DOHH2 (cell line): ENCODE results near the gene PDE3B.
"Not testable (repeated sequence)": the region's sequence is repeated elsewhere in the genome, so short reads cannot be mapped to it uniquely, and the experiment has no call there.

Experiments used
- H3F3A ChIP-seq: fragments of 200-600 bp; sonication (generic), shearing (Covaris generic); 2 replicates; pipeline ENCODE4 v1.6.0; 2016; ENCODE audit warnings: antibody characterized with exemption, mild to moderate bottlenecking; ENCODE audit not compliant: control insufficient read depth, insufficient read depth
- H3K27ac ChIP-seq: fragments of 200-600 bp; sonication (generic); 2 replicates; pipeline ENCODE4 v1.5.1; 2014; ENCODE audit warnings: low read depth, mild to moderate bottlenecking, low read length, moderate library complexity
- H3K27me3 ChIP-seq: fragments of 200-600 bp; sonication (generic); 2 replicates; pipeline ENCODE4 v1.6.1; 2014; ENCODE audit warnings: mild to moderate bottlenecking, low read length, mixed read lengths; ENCODE audit not compliant: control insufficient read depth
- H3K36me3 ChIP-seq: fragments of 200-600 bp; sonication (generic); 2 replicates; pipeline ENCODE4 v1.6.1; 2014; ENCODE audit warnings: mild to moderate bottlenecking, low read length, moderate library complexity, mixed read lengths; ENCODE audit not compliant: control insufficient read depth
- H3K4me1 ChIP-seq: fragments of 200-600 bp; sonication (generic); 2 replicates; pipeline ENCODE4 v1.6.1; 2014; ENCODE audit warnings: mild to moderate bottlenecking, low read length, mixed read lengths; ENCODE audit not compliant: control insufficient read depth
- H3K4me2 ChIP-seq: fragments of 200-600 bp; sonication (generic); 2 replicates; pipeline ENCODE4 v1.6.0; 2014; ENCODE audit warnings: mild to moderate bottlenecking, low read length, moderate library complexity
- H3K4me3 ChIP-seq: fragments of 200-600 bp; sonication (generic); 2 replicates; pipeline ENCODE4 v1.5.1; 2014; ENCODE audit warnings: mild to moderate bottlenecking, low read length, mixed read lengths
- H3K79me2 ChIP-seq: fragments of 200-600 bp; sonication (generic); 2 replicates; pipeline ENCODE4 v1.6.1; 2014; ENCODE audit warnings: mild to moderate bottlenecking, low read length, mixed read lengths; ENCODE audit not compliant: control insufficient read depth
- H3K9me2 ChIP-seq: fragments of 200-600 bp; sonication (generic); replicated peaks from 2 replicates; pipeline ENCODE4 v1.6.1; 2014; ENCODE audit warnings: mild to moderate bottlenecking, low read length, mixed read lengths; ENCODE audit not compliant: control insufficient read depth
- H3K9me3 ChIP-seq: fragments of 200-600 bp; sonication (generic); 2 replicates; pipeline ENCODE4 v1.6.1; 2014; ENCODE audit warnings: antibody characterized with exemption, low read length, mixed read lengths; ENCODE audit not compliant: control insufficient read depth, insufficient read depth
- H4K20me1 ChIP-seq: fragments of 200-600 bp; sonication (generic); 2 replicates; pipeline ENCODE4 v1.6.0; 2014; ENCODE audit warnings: low read depth, mild to moderate bottlenecking, antibody characterized with exemption, low read length, moderate library complexity; ENCODE audit not compliant: control insufficient read depth, insufficient read depth
- EZH2phosphoT487 ChIP-seq: fragments of 200-600 bp; sonication (generic); IDR thresholded peaks from 2 replicates; pipeline ENCODE4 v1.6.1; 2017; ENCODE audit warnings: borderline replicate concordance, mild to moderate bottlenecking, antibody characterized with exemption, low read length, moderate library complexity, mixed read lengths
- TF ChIP-seq, protein P1 (sequence below): fragments of 200-600 bp; sonication (generic); IDR thresholded peaks from one replicate; pipeline ENCODE4 v1.5.1; 2014; ENCODE audit warnings: antibody characterized with exemption, mild to moderate bottlenecking, low read depth, low read length; ENCODE audit not compliant: poor library complexity, severe bottlenecking

Gene PDE3B

DNA sequence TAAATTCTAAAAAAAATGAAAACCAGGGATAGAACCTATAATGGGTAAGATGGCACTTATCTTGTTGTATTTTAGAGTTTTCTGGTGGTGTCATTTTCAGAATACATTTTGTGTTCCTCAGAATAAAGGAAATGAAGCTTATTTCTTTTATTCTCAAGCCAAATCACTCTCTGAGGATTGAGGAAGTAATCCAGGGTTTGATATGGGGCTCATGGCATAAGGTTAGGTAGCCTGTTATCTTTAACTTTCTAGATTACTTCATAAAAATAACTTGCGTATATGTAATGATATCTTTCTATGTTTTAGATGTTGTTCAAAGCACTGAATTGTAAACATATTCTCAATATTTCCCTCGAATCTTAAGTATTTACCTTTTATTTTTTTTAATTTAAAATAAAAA lies 33.5 kb downstream of the PDE3B start:
- H3F3A ChIP-seq, result no peaks in the 10 kb centered on the region
- TF ChIP-seq, protein P1, sequence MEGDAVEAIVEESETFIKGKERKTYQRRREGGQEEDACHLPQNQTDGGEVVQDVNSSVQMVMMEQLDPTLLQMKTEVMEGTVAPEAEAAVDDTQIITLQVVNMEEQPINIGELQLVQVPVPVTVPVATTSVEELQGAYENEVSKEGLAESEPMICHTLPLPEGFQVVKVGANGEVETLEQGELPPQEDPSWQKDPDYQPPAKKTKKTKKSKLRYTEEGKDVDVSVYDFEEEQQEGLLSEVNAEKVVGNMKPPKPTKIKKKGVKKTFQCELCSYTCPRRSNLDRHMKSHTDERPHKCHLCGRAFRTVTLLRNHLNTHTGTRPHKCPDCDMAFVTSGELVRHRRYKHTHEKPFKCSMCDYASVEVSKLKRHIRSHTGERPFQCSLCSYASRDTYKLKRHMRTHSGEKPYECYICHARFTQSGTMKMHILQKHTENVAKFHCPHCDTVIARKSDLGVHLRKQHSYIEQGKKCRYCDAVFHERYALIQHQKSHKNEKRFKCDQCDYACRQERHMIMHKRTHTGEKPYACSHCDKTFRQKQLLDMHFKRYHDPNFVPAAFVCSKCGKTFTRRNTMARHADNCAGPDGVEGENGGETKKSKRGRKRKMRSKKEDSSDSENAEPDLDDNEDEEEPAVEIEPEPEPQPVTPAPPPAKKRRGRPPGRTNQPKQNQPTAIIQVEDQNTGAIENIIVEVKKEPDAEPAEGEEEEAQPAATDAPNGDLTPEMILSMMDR, result no peak
- TF ChIP-seq EZH2phosphoT487, result no peak
- H3K9me3 ChIP-seq, result no peaks in the 10 kb centered on the region
- no peak overlapping the region for H3K27ac ChIP-seq
- no peaks in the 10 kb centered on the region for H3K4me1 ChIP-seq
- no peak overlapping the region for H3K4me3 ChIP-seq
- H3K27me3 ChIP-seq, result no peaks in the 10 kb centered on the region
- no peak overlapping the region for H3K4me2 ChIP-seq
- no peaks in the 10 kb centered on the region for H3K9me2 ChIP-seq
- no peaks in the 10 kb centered on the region for H3K79me2 ChIP-seq
- no peaks in the 10 kb centered on the region for H3K36me3 ChIP-seq
- no peaks in the 10 kb centered on the region for H4K20me1 ChIP-seq

DNA sequence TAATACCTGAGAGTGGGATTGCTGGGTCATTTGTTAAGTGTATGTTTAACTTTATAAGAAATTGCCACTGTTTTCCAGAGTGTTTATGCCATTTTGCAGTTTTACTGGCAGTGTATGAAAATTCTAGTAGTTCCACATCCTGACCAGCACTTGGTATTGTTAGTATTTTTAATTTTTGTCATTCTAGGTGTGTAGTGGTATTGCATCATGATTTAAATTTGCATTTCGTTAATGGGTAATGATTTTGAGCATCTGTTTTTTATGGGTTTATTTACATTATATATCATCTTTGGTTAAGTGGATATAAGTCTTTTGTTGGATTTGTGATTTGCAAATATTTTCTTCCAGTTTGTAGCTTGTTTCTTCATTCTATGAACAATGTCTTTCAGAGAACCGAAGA lies 34.7 kb downstream of the PDE3B start:
- H3K27ac ChIP-seq, result no peak overlapping the region
- H3K36me3 ChIP-seq, result no peaks in the 10 kb centered on the region
- H3K9me2 ChIP-seq, result no peaks in the 10 kb centered on the region
- TF ChIP-seq, protein P1, result no peak
- no peak for TF ChIP-seq EZH2phosphoT487
- H3F3A ChIP-seq, result no peaks in the 10 kb centered on the region
- H3K4me1 ChIP-seq, result no peaks in the 10 kb centered on the region
- H4K20me1 ChIP-seq, result no peaks in the 10 kb centered on the region
- no peaks in the 10 kb centered on the region for H3K79me2 ChIP-seq
- no peaks in the 10 kb centered on the region for H3K9me3 ChIP-seq
- H3K4me3 ChIP-seq, result no peak overlapping the region
- H3K4me2 ChIP-seq, result no peak overlapping the region
- H3K27me3 ChIP-seq, result no peaks in the 10 kb centered on the region

DNA sequence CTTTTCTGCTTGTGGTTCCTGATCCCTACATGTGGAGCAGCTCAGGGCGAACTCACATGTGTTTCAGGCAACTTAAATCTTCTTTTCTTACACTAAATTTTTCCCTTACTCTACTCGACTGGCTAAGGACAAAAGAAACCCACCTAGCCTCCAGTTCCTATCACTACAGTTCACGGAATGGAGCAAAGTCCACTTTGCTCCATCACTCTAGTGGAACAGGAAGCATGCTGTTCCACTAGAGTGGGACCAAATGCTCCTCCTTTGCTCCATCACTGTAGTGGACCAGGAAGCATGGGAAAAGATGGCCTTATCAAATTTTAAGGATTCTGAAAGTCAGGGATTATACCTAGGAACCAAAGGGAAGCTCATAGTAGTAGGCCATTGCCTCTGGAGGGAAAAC lies 36.1 kb downstream of the PDE3B start:
- Histone ChIP-seq H3K27me3 (no peaks in the 10 kb centered on the region), H3K36me3 (no peaks in the 10 kb centered on the region), H3K4me1 (no peaks in the 10 kb centered on the region), H3K9me3 (no peaks in the 10 kb centered on the region), H3F3A (no peaks in the 10 kb centered on the region), H3K9me2 (no peaks in the 10 kb centered on the region), H3K4me2 (no peak overlapping the region), H4K20me1 (no peaks in the 10 kb centered on the region), H3K27ac (no peak overlapping the region), H3K4me3 (no peak overlapping the region), H3K79me2 (no peaks in the 10 kb centered on the region)
- no peak for TF ChIP-seq EZH2phosphoT487
- TF ChIP-seq, protein P1, result no peak

DNA sequence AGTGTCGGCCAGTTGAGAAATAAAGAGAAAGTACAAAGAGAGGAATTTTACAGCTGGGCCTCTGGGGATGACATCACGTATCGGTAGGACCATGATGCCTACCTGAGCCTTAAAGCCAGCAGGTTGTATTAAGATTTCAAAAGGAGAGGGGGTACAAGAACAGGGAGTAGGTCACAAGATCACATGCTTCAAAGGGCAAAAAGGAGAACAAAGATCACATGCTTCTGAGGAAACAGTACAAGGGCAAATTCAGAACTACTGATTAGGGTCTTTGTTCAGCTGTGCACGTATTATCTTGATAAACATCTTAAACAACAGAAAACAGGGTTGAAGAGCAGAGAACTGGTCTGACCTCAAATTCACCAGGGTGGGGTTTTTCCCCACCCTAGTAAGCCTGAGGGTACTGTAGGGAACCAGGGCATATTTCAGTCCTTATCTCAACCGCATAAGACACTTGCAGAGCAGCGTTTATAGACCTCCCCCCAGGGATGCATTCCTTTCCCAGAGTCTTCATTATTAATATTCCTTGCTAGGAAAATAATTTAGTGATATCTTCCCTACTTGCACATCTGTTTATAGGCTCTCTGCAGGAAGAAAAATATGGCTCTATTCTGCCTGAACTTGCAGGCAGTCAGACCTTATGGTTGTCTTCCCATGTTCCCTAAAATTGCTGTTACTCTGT lies 40.8 kb downstream of the PDE3B start:
- not testable (repeated sequence) for H3K9me3 ChIP-seq, H3K4me1 ChIP-seq, H3K27me3 ChIP-seq, H3K79me2 ChIP-seq, H4K20me1 ChIP-seq, H3F3A ChIP-seq, H3K4me3 ChIP-seq, H3K36me3 ChIP-seq, H3K4me2 ChIP-seq, H3K9me2 ChIP-seq, H3K27ac ChIP-seq
